ENCODE data around the gene HFE. TPM values are rescaled to one million over a fixed set of nuclear protein-coding genes. Genes with fewer than 3 reads are reported as not detected.

Gene HFE
- total and polyA plus RNA-seq, 2 of the 13 experiments (the other 11 are each of a cell fraction or from before 2014, with no cell fraction given): 3.7 to 6.3 TPM

DNA sequence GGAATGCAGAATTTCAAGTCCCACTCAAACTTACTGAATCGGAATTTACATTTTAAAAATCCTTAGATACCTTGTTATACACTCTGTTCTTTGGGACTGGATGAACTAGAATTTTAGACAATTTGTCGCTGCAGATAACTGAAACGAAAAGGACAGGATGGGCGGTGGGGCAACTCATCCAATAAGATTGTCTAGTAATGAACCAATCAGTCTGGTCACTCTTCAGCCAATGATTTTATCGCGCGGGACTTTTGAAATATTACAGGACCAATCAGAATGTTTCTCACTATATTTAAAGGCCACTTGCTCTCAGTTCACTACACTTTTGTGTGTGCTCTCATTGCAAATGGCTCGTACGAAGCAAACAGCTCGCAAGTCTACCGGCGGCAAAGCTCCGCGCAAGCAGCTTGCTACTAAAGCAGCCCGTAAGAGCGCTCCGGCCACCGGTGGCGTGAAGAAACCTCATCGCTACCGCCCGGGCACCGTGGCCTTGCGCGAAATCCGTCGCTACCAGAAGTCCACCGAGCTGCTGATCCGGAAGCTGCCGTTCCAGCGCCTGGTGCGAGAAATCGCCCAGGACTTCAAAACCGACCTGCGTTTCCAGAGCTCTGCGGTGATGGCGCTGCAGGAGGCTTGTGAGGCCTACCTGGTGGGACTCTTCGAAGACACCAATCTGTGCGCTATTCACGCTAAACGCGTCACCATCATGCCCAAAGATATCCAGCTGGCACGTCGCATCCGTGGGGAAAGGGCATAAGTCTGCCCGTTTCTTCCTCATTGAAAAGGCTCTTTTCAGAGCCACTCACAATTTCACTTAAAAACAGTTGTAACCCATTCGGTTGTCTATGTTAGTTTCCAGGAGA lies 41.9 kb upstream of the HFE start (continued):
- TF ChIP-seq ZNF839 (CRISPR knock-in tag; IDR thresholded peaks at IDR 0.05; ENCODE audit: borderline replicate concordance): peak; percentile 95; the same call in 1 of the 2 replicates
- TF ChIP-seq TEAD2 (CRISPR knock-in tag; IDR thresholded peaks at IDR 0.05): no peak
- TF ChIP-seq MLXIP (CRISPR knock-in tag; IDR thresholded peaks at IDR 0.05; ENCODE audit: borderline replicate concordance): peak; percentile 88
- TF ChIP-seq, protein P1, sequence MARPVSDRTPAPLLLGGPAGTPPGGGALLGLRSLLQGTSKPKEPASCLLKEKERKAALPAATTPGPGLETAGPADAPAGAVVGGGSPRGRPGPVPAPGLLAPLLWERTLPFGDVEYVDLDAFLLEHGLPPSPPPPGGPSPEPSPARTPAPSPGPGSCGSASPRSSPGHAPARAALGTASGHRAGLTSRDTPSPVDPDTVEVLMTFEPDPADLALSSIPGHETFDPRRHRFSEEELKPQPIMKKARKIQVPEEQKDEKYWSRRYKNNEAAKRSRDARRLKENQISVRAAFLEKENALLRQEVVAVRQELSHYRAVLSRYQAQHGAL (CRISPR knock-in tag; IDR thresholded peaks at IDR 0.05; ENCODE audit: not compliant biosample characterization): peak; percentile 80
- TF ChIP-seq PAWR (CRISPR knock-in tag; IDR thresholded peaks at IDR 0.05; ENCODE audit: borderline replicate concordance): peak; percentile 65; the same call in 1 of the 2 replicates
- TF ChIP-seq ZNF616 (CRISPR knock-in tag; IDR thresholded peaks at IDR 0.05; ENCODE audit: low read depth): peak; percentile 92
- no peak; the same call in 1 of the 2 replicates for TF ChIP-seq ZNF816 (CRISPR knock-in tag; IDR thresholded peaks at IDR 0.05; ENCODE audit: borderline replicate concordance)
- no peak for TF ChIP-seq HNRNPK (IDR thresholded peaks at IDR 0.05; ENCODE audit: low read depth, low read length, poor library complexity, severe bottlenecking)
- peak; percentile 72 for TF ChIP-seq FOXP4 (CRISPR knock-in tag; IDR thresholded peaks at IDR 0.05)
- 0 out of 2 replicates have a peak, but pooled peaks have one; percentile 84 for TF ChIP-seq GPN1 (CRISPR knock-in tag; IDR thresholded peaks at IDR 0.05; ENCODE audit: borderline replicate concordance)
- peak; percentile 64 for TF ChIP-seq ZNF263 (CRISPR knock-in tag; IDR thresholded peaks at IDR 0.05)
- TF ChIP-seq MTA3 (CRISPR knock-in tag; IDR thresholded peaks at IDR 0.05): peak; percentile 33; the same call in 1 of the 2 replicates
- TF ChIP-seq MAFK (conservative IDR thresholded peaks at IDR 0.05 in 1 of 2, IDR thresholded peaks at IDR 0.05 in 1 of 2; ENCODE audit: low read length in 2 of 2): no peak
- no peak; the same call in 1 of the 2 replicates for TF ChIP-seq HMG20A (CRISPR knock-in tag; IDR thresholded peaks at IDR 0.05; ENCODE audit: borderline replicate concordance)
- TF ChIP-seq ZNF572 (CRISPR knock-in tag; IDR thresholded peaks at IDR 0.05): 0 out of 2 replicates have a peak, but pooled peaks have one; percentile 84
- peak; percentile 89; the same call in 1 of the 2 replicates for TF ChIP-seq CENPT (CRISPR knock-in tag; IDR thresholded peaks at IDR 0.05; ENCODE audit: low read depth)
